Fibroblast of mammary gland (primary cell): ENCODE measurements around the gene SH2D3C.

Experiments used
- DNase-seq: peaks from one replicate; pipeline ENCODE4 v3.0.0-alpha.2; 2010; ENCODE audit warnings: low read depth
- H3K4me3 ChIP-seq: 2 replicates; pipeline ENCODE4 v1.5.1; 2011; ENCODE audit warnings: low read depth, mild to moderate bottlenecking, low read length, moderate library complexity; ENCODE audit not compliant: control insufficient read depth
- TF ChIP-seq, protein P1 (sequence below): conservative IDR thresholded peaks from 2 replicates; pipeline ENCODE4 v1.5.1; 2011; ENCODE audit warnings: low read depth, low read length, inconsistent platforms; ENCODE audit not compliant: control insufficient read depth, insufficient read depth

SH2D3C gene

GRCh38 chr9:127817881-127818434 lies 39.5 kb upstream of the SH2D3C start:
- H3K4me3 ChIP-seq = no peak overlapping the region
- TF ChIP-seq, protein P1, sequence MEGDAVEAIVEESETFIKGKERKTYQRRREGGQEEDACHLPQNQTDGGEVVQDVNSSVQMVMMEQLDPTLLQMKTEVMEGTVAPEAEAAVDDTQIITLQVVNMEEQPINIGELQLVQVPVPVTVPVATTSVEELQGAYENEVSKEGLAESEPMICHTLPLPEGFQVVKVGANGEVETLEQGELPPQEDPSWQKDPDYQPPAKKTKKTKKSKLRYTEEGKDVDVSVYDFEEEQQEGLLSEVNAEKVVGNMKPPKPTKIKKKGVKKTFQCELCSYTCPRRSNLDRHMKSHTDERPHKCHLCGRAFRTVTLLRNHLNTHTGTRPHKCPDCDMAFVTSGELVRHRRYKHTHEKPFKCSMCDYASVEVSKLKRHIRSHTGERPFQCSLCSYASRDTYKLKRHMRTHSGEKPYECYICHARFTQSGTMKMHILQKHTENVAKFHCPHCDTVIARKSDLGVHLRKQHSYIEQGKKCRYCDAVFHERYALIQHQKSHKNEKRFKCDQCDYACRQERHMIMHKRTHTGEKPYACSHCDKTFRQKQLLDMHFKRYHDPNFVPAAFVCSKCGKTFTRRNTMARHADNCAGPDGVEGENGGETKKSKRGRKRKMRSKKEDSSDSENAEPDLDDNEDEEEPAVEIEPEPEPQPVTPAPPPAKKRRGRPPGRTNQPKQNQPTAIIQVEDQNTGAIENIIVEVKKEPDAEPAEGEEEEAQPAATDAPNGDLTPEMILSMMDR = no peak

DNA sequence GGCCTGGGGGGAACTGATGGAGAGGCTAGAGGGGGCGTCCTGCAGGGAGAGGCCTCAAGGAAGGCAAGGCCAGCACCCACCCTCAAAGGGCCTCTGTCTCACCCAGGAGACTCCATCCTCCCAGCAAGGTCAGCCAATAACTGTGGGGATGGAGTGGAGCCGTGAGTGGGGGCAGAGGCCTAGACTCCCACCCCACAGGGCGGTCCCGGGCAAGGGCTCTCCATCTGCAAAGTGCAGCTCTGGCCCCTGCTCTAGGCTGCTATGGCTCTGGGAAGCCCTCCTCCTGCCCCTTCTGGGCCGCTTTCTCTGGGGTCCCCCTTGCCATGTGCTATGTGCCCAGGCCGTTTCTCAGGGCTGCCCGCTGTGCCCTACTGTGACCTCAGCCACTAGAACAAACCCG lies 38.3 kb upstream of the SH2D3C start:
- TF ChIP-seq, protein P1 = no peak
- DNase-seq = no peak
- H3K4me3 ChIP-seq = no peak overlapping the region

More at GRCh38 chr9:127817881-127818434, 39.5 kb upstream of the SH2D3C start:
- DNase-seq = no peak

GRCh38 chr9:127816362-127816725 lies 37.9 kb upstream of the SH2D3C start:
- no peak for DNase-seq
- TF ChIP-seq, protein P1 = no peak
- no peak overlapping the region for H3K4me3 ChIP-seq

- H3K4me3 ChIP-seq = no peak overlapping the region
- DNase-seq = no peak
- TF ChIP-seq, protein P1 = no peak
These were observed 37.3 kb upstream of the SH2D3C start for GRCh38 chr9:127815512-127816361.

- TF ChIP-seq, protein P1 = no peak
- DNase-seq = no peak
- no peak overlapping the region for H3K4me3 ChIP-seq
These were observed 36.4 kb upstream of the SH2D3C start for GRCh38 chr9:127814619-127815511.

GRCh38 chr9:127813686-127814226 lies 35.3 kb upstream of the SH2D3C start:
- TF ChIP-seq, protein P1 = no peak
- no peak for DNase-seq
- H3K4me3 ChIP-seq = no peak overlapping the region
